Body of pancreas (tissue), 4 donors: ENCODE measurements around the gene CXorf65. TPM values are rescaled to one million over a fixed set of nuclear protein-coding genes. Genes with fewer than 3 reads are reported as not detected.

ENCODE experiments used
- ATAC-seq: fragments of 150-250 bp; one replicate; pipeline ENCODE4 v1.9.1; 2016
- DNase-seq, 4 donors: peaks; one replicate each; pipeline ENCODE4 v3.0.0-alpha.2; 2019
- H3K27ac ChIP-seq, 4 donors: fragments of 200-600 bp; sonication (generic); 1 replicate in 3 of 4; 2 replicates in 1 of 4; pipeline versions ENCODE4 v1.5.1 to v1.6.1; 2016 to 2019; ENCODE audit warnings: mild to moderate bottlenecking in 1 of 4, mixed read lengths in 1 of 4, moderate library complexity in 1 of 4
- H3K27me3 ChIP-seq, 2 donors: fragments of 200-600 bp; sonication (generic); one replicate each; pipeline ENCODE4 v1.6.0; 2016; ENCODE audit warnings: mild to moderate bottlenecking in 1 of 2
- H3K36me3 ChIP-seq, 2 donors: fragments of 200-600 bp; sonication (generic); replicated peaks in 1 of 2; 2 replicates each; pipeline ENCODE4 v1.5.1; 2016; ENCODE audit warnings: low read depth in 2 of 2; ENCODE audit not compliant: insufficient read depth in 1 of 2
- H3K4me1 ChIP-seq: fragments of 200-600 bp; sonication (generic); one replicate; pipeline ENCODE4 v1.6.0; 2016
- H3K4me3 ChIP-seq, 2 donors: fragments of 200-600 bp; sonication (generic); 1 replicate in 1 of 2; 2 replicates in 1 of 2; pipeline ENCODE4 v1.5.1; 2016 to 2019
- H3K9me3 ChIP-seq, 3 donors: fragments of 200-600 bp; sonication (generic); 1 replicate in 2 of 3; 2 replicates in 1 of 3; pipeline ENCODE4 v1.5.1; 2016
- CTCF ChIP-seq, 7 experiments: fragments of 450-650 bp in 4 of 7; fragments of 200-600 bp in 3 of 7; sonication (generic) in 3 of 7; IDR thresholded peaks; one replicate each; pipeline ENCODE4 v1.5.1; 2016 to 2019; ENCODE audit warnings: antibody characterized with exemption in 7 of 7
- POLR2A ChIP-seq, 3 donors: fragments of 450-650 bp; IDR thresholded peaks; one replicate each; pipeline ENCODE4 v1.6.1; 2016; ENCODE audit warnings: antibody characterized with exemption in 3 of 3, mild to moderate bottlenecking in 2 of 3
- WGBS, 2 donors: methylation state at CpG; one replicate each; pipeline ENCODE4 v1.1.5; 2017; 5-methylcytosine and 5-hydroxymethylcytosine counted together
- intact Hi-C: fragments of 100-400 bp; cut with DNase I; formaldehyde crosslinking; loops from one replicate; pipeline ENCODE4 v1.15.1; 2023
- total RNA-seq, 2 donors: library from RNA; depleted of rRNA; stranded (reverse); fragments of >200 nt; gene quantifications; one replicate each; pipeline ENCODE4 v1.1.0, GENCODE V29; 2016

Gene CXorf65
- total RNA-seq, 2 donors from 2014 or later = not detected

- WGBS, 2 donors = 82% methylated on average over 7 of the region's 28 CpGs; no CpG with 5 or more reads in 1 of the 2 donors
- no peak for TF ChIP-seq CTCF (IDR thresholded peaks at IDR 0.05)
- TF ChIP-seq POLR2A (IDR thresholded peaks at IDR 0.05) = no peak
- no peak for ATAC-seq
Observed at GRCh38 chrX:71147496-71148277, 41.1 kb upstream of the CXorf65 start.

GRCh38 chrX:71144651-71145050 is 38.1 kb upstream of the CXorf65 start, which contains the start of gene NLGN3:
Gene NLGN3 (plus strand): TSS chrX:71144841. CDS start chrX:71147750, 2,909 bp downstream.
- intact Hi-C loops = no loop called here
- no peak for DNase-seq

More at GRCh38 chrX:71147496-71148277, 41.1 kb upstream of the CXorf65 start:
- H3K36me3 ChIP-seq = no peaks in the 10 kb centered on the region
- intact Hi-C loops = no loop called here
- DNase-seq = no peak
- peaks cover 3% of the 10 kb centered on the region for H3K4me1 ChIP-seq
- H3K4me3 ChIP-seq = no peak overlapping the region
- no peaks in the 10 kb centered on the region for H3K9me3 ChIP-seq
- no peaks in the 10 kb centered on the region for H3K27me3 ChIP-seq
- no peak overlapping the region for H3K27ac ChIP-seq

GRCh38 chrX:71143508-71143907 is 37.0 kb upstream of the CXorf65 start:
- TF ChIP-seq CTCF (IDR thresholded peaks at IDR 0.05) = no peak
- no peak for TF ChIP-seq POLR2A (IDR thresholded peaks at IDR 0.05)
- Histone ChIP-seq H3K27ac (no peak overlapping the region), H3K4me3 (no peak overlapping the region), H3K27me3 (no peaks in the 10 kb centered on the region), H3K36me3 (peaks cover 0 to 2% of the 10 kb centered on the region in 2 donors), H3K9me3 (no peaks in the 10 kb centered on the region), H3K4me1 (peaks cover 3% of the 10 kb centered on the region)
- ATAC-seq = peak; percentile 63
- 15% methylated on average over 5 of the region's 6 CpGs; no CpG with 5 or more reads in 1 of the 2 donors for WGBS, 2 donors
- peak; percentile 49 to 70 (median 56) for DNase-seq
- intact Hi-C loops = no loop called here

More at GRCh38 chrX:71144651-71145050, 38.1 kb upstream of the CXorf65 start, which contains the start of gene NLGN3:
- Histone ChIP-seq H3K9me3 (no peaks in the 10 kb centered on the region), H3K4me1 (peaks cover 3% of the 10 kb centered on the region), H3K36me3 (peaks cover 0 to 2% of the 10 kb centered on the region in 2 donors), H3K4me3 (no peak within 1 kb of the TSS), H3K27ac (no peak within 1 kb of the TSS), H3K27me3 (no peaks in the 10 kb centered on the region)
- TF ChIP-seq CTCF (IDR thresholded peaks at IDR 0.05) (no peak), POLR2A (IDR thresholded peaks at IDR 0.05) (no peak)
- 11 to 13% methylated on average over 7 to 19 of the region's 28 CpGs for WGBS, 2 donors
- no peak for ATAC-seq

- Histone ChIP-seq H3K4me3 (no peak overlapping the region), H3K27me3 (no peaks in the 10 kb centered on the region), H3K36me3 (peaks cover 0 to 2% of the 10 kb centered on the region in 2 donors), H3K9me3 (no peaks in the 10 kb centered on the region), H3K4me1 (peaks cover 3% of the 10 kb centered on the region), H3K27ac (no peak overlapping the region)
- DNase-seq = no peak
- 76 to 83% methylated on average over 2 to 4 of the region's 6 CpGs for WGBS, 2 donors
- no peak for ATAC-seq
- no peak for TF ChIP-seq POLR2A (IDR thresholded peaks at IDR 0.05)
- no peak for TF ChIP-seq CTCF (IDR thresholded peaks at IDR 0.05)
- intact Hi-C loops = no loop called here
Observed at GRCh38 chrX:71140440-71140839, 33.9 kb upstream of the CXorf65 start.
